ENCODE data around the gene PAMR1. TPM values are rescaled to one million over a fixed set of nuclear protein-coding genes. Genes with fewer than 3 reads are reported as not detected.

Gene PAMR1
- total and polyA plus RNA-seq, 4 experiments from 2014 or later: not detected

DNA sequence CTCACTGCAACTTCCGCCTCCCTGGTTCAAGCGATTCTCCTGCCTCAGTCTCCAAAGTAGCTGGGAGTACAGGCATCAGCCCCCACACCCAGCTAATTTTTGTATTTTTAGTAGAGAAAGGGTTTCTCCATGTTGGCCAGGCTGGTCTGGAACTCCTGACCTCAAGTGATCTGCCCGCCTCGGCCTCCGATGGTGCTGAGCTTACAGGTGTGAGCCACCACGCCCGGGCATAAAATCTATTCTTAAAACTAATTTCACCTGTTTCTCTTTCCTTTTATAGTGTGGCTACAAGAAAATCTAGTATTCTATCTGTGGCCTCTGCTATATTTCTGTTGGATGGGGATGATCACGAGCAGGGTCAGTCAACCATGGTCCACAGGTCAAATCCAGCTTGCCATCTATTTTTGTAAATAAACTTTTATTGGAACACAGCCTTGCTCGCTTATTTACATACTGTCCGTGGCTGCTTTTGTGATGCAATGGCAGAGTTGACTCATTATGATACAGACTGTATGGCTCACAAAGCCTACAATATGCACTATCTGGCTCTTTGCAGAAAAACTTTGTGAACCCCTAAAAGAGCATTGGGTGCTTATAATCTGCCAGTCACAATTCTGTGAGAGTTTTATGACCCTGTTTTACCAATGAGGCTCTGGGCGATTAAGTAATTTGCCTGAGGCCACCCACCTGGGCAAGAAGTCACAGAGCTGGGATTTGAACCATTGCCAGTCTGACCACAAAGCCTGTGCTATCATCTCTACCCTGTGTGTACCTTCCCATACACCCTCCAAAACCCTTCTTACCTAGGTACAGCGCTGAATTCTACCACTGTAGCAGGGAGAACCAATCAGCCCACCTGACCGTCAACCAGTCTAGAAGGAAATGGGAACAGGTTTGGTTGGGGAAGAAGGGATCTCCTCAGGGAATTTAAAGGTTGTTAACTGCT lies 134.4 kb downstream of the PAMR1 start:
- Mint-ChIP-seq H3K36me3 (no peaks in the 10 kb centered on the region), H3K27me3 (no peaks in the 10 kb centered on the region), H3K9me3 (peaks cover 0 to 1% (median 0%) of the 10 kb centered on the region in 8 donors), H3K27ac (peak overlapping the region in 5 of 7 donors; percentile 10 to 68 (median 61)), H3K4me3 (peak overlapping the region in 4 of 8 donors; percentile 3 to 25 (median 12)), H3K4me1 (peaks cover 13 to 27% (median 19%) of the 10 kb centered on the region in 4 donors)
- intact Hi-C loops (cut with micrococcal nuclease): loop anchor here (5.0 kb wide), 4 partner anchors 154 to 249 kb away; no protein-coding TSS in a partner anchor
- Histone ChIP-seq H3K27ac (ENCODE audit: low read depth, low read length) (no peak overlapping the region), H3K36me3 (ENCODE audit: insufficient read depth, low read length) (no peaks in the 10 kb centered on the region), H3K9me3 (ENCODE audit: control insufficient read depth in 1 of 2, low read length in 2 of 2) (no peaks in the 10 kb centered on the region), H3K4me3 (ENCODE audit: low read length in 2 of 2) (no peak overlapping the region), H3K4me1 (ENCODE audit: insufficient read depth, low read length) (peaks cover 19% of the 10 kb centered on the region), H3K27me3 (ENCODE audit: insufficient read depth, low read length) (no peaks in the 10 kb centered on the region)
- POLR2A ChIA-PET (ENCODE audit: partially characterized antibody): interaction anchor here (0.7 to 2.1 kb wide), 6 partner anchors 60 to 464 kb away, joined by 3 to 10 read pairs (median 4); no protein-coding TSS in a partner anchor
- peak in 1 of 5 donors; percentile 48 for DNase-seq
- CTCF ChIA-PET (ENCODE audit: partially characterized antibody): interaction anchor here (0.8 to 8.7 kb wide), 45 partner anchors 11 to 878 kb away, joined by 3 to 158 read pairs (median 4); partner anchors contain the start of gene ELF5

DNA sequence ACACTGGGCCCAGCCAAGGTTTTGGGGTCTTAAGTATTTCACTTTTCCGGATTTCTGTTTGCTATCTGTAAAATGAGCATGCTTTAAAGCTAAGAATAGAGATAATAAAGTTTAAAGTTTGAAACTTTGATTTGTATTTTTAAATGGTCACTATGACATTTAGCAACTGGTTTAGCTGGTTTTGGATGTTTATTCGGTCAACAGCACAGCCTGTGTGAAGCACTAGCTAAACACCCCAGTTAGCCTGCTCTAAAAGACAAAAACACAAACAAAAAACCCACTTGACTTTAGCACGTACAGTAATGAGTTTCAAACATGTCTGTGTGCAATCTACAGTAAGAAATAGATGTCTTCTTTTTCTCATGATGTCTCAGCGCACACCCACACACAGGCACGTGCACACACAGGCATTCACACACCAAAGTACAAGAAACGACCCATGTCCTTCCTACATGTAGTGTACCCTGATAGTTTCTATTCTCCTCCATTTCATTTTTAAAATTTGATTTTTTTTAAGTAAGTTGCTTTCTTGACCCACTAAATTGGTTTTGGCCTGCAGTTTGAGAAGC lies 135.4 kb downstream of the PAMR1 start:
- intact Hi-C loops (cut with micrococcal nuclease): loop anchor here (5.0 kb wide), 4 partner anchors 153 to 248 kb away; no protein-coding TSS in a partner anchor
- H3K27me3 ChIP-seq (ENCODE audit: insufficient read depth, low read length): no peaks in the 10 kb centered on the region
- Mint-ChIP-seq H3K9me3 (peaks cover 0 to 4% (median 0%) of the 10 kb centered on the region in 8 donors), H3K4me3 (no peak overlapping the region), H3K27ac (peak overlapping the region in 2 of 7 donors; percentile 31 to 62), H3K36me3 (no peaks in the 10 kb centered on the region), H3K4me1 (peaks cover 13 to 27% (median 19%) of the 10 kb centered on the region in 4 donors), H3K27me3 (no peaks in the 10 kb centered on the region)
- CTCF ChIA-PET (ENCODE audit: partially characterized antibody): interaction anchor here (0.9 to 8.7 kb wide), 14 partner anchors 10 to 877 kb away, joined by 3 to 158 read pairs (median 6); partner anchors contain the start of gene ELF5
- H3K27ac ChIP-seq (ENCODE audit: low read depth, low read length): no peak overlapping the region
- H3K4me3 ChIP-seq (ENCODE audit: low read length in 2 of 2): no peak overlapping the region
- no peaks in the 10 kb centered on the region for H3K9me3 ChIP-seq (ENCODE audit: control insufficient read depth in 1 of 2, low read length in 2 of 2)
- H3K36me3 ChIP-seq (ENCODE audit: insufficient read depth, low read length): no peaks in the 10 kb centered on the region
- H3K4me1 ChIP-seq (ENCODE audit: insufficient read depth, low read length): peaks cover 19% of the 10 kb centered on the region
- DNase-seq: no peak
- POLR2A ChIA-PET (ENCODE audit: partially characterized antibody): interaction anchor here (0.7 to 1.4 kb wide), 2 partner anchors 143 to 270 kb away, joined by 3 read pairs; no protein-coding TSS in a partner anchor

DNA sequence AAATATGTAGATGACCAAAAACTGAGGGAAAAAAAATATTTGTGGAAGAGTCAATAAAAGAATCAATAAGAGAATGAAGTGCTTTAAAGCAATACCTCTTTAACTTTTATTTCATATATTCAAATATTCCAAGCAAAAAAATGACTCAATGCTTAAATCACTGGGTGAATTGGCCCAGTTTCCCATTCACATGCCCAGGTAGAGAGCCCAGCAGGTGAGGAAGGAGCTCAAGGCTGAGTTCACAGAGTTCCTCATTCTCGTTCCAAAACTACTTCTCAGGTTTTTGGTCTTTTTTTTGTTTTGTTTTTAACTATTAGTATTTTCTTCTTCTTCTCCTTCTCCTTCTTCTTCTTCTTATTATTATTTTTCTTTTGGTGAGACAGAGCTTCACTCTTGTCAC lies 136.3 kb downstream of the PAMR1 start:
- Mint-ChIP-seq H3K4me3 (no peak overlapping the region), H3K9me3 (peaks cover 0 to 5% (median 0%) of the 10 kb centered on the region in 8 donors), H3K27me3 (no peaks in the 10 kb centered on the region), H3K4me1 (peaks cover 13 to 27% (median 19%) of the 10 kb centered on the region in 4 donors), H3K36me3 (no peaks in the 10 kb centered on the region), H3K27ac (peak overlapping the region in 1 of 7 donors; percentile 8)
- POLR2A ChIA-PET (ENCODE audit: partially characterized antibody): no interaction called here
- CTCF ChIA-PET (ENCODE audit: partially characterized antibody): interaction anchor here (1.0 to 8.7 kb wide), 8 partner anchors 25 to 876 kb away, joined by 3 to 158 read pairs (median 12); partner anchors contain the start of gene ELF5
- H3K36me3 ChIP-seq (ENCODE audit: insufficient read depth, low read length): no peaks in the 10 kb centered on the region
- H3K4me1 ChIP-seq (ENCODE audit: insufficient read depth, low read length): peaks cover 19% of the 10 kb centered on the region
- no peaks in the 10 kb centered on the region for H3K27me3 ChIP-seq (ENCODE audit: insufficient read depth, low read length)
- no peaks in the 10 kb centered on the region for H3K9me3 ChIP-seq (ENCODE audit: control insufficient read depth in 1 of 2, low read length in 2 of 2)
- H3K27ac ChIP-seq (ENCODE audit: low read depth, low read length): no peak overlapping the region
- no peak overlapping the region for H3K4me3 ChIP-seq (ENCODE audit: low read length in 2 of 2)
- intact Hi-C loops (cut with micrococcal nuclease): no loop called here
- no peak for DNase-seq

DNA sequence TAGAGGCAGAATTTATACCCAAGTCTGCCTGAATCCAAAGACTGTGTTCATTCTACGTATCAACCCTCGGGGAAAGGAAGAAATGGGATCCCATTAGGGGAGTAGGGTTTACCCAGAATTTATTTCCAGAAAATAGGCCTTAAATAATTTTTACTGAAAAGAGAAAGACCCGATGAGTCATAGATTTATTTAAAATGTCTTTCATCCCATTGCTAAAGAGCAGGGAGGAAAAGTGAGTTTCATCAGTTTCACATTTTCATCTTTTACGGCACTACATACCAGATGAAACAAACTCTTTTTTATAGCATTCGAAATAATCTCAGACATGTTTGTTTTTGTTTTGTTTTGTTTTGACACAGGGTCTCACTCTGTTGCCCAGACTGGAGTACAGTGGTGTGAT lies 137.4 kb downstream of the PAMR1 start:
- Mint-ChIP-seq H3K4me1 (peaks cover 13 to 27% (median 19%) of the 10 kb centered on the region in 4 donors), H3K9me3 (peaks cover 0 to 5% (median 0%) of the 10 kb centered on the region in 8 donors), H3K4me3 (no peak overlapping the region), H3K36me3 (no peaks in the 10 kb centered on the region), H3K27me3 (no peaks in the 10 kb centered on the region), H3K27ac (peak overlapping the region in 3 of 7 donors; percentile 22 to 68 (median 26))
- no peaks in the 10 kb centered on the region for H3K9me3 ChIP-seq (ENCODE audit: control insufficient read depth in 1 of 2, low read length in 2 of 2)
- no peak overlapping the region for H3K27ac ChIP-seq (ENCODE audit: low read depth, low read length)
- ChIA-PET POLR2A (ENCODE audit: partially characterized antibody) (no interaction called here), CTCF (ENCODE audit: partially characterized antibody) (interaction anchor here (1.6 to 8.7 kb wide), 3 partner anchors 8 to 460 kb away, joined by 3 to 158 read pairs (median 19); no protein-coding TSS in a partner anchor)
- no peak for DNase-seq
- H3K36me3 ChIP-seq (ENCODE audit: insufficient read depth, low read length): no peaks in the 10 kb centered on the region
- no peak overlapping the region for H3K4me3 ChIP-seq (ENCODE audit: low read length in 2 of 2)
- peaks cover 19% of the 10 kb centered on the region for H3K4me1 ChIP-seq (ENCODE audit: insufficient read depth, low read length)
- H3K27me3 ChIP-seq (ENCODE audit: insufficient read depth, low read length): no peaks in the 10 kb centered on the region
- intact Hi-C loops (cut with micrococcal nuclease): no loop called here

DNA sequence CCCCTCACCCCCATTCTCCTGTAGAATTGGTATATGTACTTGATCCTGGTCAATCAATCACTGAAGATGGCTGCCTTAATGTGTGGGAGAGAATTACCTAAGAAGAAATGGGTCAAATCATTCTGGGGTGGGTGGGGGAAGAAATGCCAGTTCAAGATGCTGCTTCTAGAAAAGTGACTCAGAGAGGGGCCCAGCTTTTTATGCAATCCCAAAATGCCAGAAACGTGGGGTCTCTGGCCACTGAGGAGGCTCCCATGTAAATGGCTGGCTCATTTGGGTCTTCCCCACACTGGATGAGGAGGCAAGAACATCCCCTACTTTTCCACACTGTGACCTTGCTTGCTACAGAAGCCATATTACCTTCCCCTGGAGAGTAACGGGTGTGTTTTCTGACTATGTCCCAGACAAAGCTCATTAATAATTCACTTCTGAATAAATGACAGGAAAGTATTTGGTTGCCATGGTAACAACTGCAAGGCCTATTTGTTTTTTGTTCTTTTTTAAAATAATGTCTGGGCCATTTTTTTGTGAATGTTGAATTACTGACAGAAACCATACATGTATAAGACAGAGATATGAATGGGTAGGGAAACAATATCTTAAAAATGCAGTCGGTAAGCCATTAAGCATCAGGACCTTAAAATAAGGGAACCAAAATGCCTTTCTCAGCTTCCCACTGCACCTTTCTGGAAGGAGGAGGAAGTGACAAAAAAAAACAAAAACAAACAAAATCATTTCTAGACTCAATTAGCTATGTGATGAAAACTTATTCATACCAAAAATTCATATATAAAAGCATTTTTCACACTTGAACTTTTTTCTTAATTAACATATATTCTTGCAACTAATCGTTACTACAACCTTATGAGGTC lies 138.1 kb downstream of the PAMR1 start:
- no peaks in the 10 kb centered on the region for H3K9me3 ChIP-seq (ENCODE audit: control insufficient read depth in 1 of 2, low read length in 2 of 2)
- Mint-ChIP-seq H3K36me3 (no peaks in the 10 kb centered on the region), H3K4me3 (no peak overlapping the region), H3K4me1 (peaks cover 13 to 27% (median 19%) of the 10 kb centered on the region in 4 donors), H3K27ac (peak overlapping the region in 2 of 7 donors; percentile 65 to 68), H3K27me3 (no peaks in the 10 kb centered on the region), H3K9me3 (peaks cover 0 to 5% (median 0%) of the 10 kb centered on the region in 8 donors)
- CTCF ChIA-PET (ENCODE audit: partially characterized antibody): interaction anchor here (1.6 to 8.7 kb wide), 2 partner anchors 8 to 460 kb away, joined by 3 to 158 read pairs; no protein-coding TSS in a partner anchor
- no peak overlapping the region for H3K27ac ChIP-seq (ENCODE audit: low read depth, low read length)
- no peak for DNase-seq
- no peaks in the 10 kb centered on the region for H3K27me3 ChIP-seq (ENCODE audit: insufficient read depth, low read length)
- POLR2A ChIA-PET (ENCODE audit: partially characterized antibody): no interaction called here
- intact Hi-C loops (cut with micrococcal nuclease): no loop called here
- H3K36me3 ChIP-seq (ENCODE audit: insufficient read depth, low read length): no peaks in the 10 kb centered on the region
- H3K4me3 ChIP-seq (ENCODE audit: low read length in 2 of 2): no peak overlapping the region
- peaks cover 18% of the 10 kb centered on the region for H3K4me1 ChIP-seq (ENCODE audit: insufficient read depth, low read length)

DNA sequence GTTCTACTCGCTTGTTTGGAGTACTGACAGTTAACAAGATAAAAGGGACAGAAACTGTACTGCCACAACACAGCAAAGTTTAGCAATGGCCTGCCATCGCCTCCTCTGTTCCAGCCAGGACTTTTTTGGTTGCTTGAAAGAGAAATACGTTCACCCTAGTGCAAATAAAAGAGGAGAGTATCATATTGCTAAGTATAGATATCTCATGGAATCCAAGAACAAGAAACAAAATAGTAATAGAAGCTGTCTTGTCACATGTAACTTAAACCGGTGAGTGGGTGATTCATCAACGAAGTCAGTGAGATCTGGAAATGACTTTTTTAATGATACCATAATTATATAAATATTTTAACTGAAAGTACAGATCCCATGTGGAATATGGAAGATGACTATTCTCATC lies 141.5 kb downstream of the PAMR1 start:
- no peak for DNase-seq
- H3K4me1 ChIP-seq (ENCODE audit: insufficient read depth, low read length): no peaks in the 10 kb centered on the region
- H3K27me3 Mint-ChIP-seq: peaks cover 0 to 1% of the 10 kb centered on the region in 2 donors
- no peaks in the 10 kb centered on the region for H3K27me3 ChIP-seq (ENCODE audit: insufficient read depth, low read length)
- H3K4me3 ChIP-seq (ENCODE audit: low read length in 2 of 2): no peak overlapping the region
- no peak overlapping the region for H3K27ac Mint-ChIP-seq
- H3K9me3 Mint-ChIP-seq: peaks cover 0 to 5% (median 1%) of the 10 kb centered on the region in 8 donors
- no peaks in the 10 kb centered on the region for H3K36me3 Mint-ChIP-seq
- no peaks in the 10 kb centered on the region for H3K9me3 ChIP-seq (ENCODE audit: control insufficient read depth in 1 of 2, low read length in 2 of 2)
- no peak overlapping the region for H3K4me3 Mint-ChIP-seq
- intact Hi-C loops (cut with micrococcal nuclease): no loop called here
- no peak overlapping the region for H3K27ac ChIP-seq (ENCODE audit: low read depth, low read length)
- peaks cover 0 to 4% (median 2%) of the 10 kb centered on the region in 4 donors for H3K4me1 Mint-ChIP-seq
- ChIA-PET POLR2A (ENCODE audit: partially characterized antibody) (no interaction called here), CTCF (ENCODE audit: partially characterized antibody) (no interaction called here)
- H3K36me3 ChIP-seq (ENCODE audit: insufficient read depth, low read length): no peaks in the 10 kb centered on the region
